D721Med (cell line): ENCODE results near the gene PSMD3.

Experiments used
- DNase-seq: peaks from one replicate; pipeline ENCODE4 v3.0.0; 2011; ENCODE audit warnings: low spot score; ENCODE audit not compliant: insufficient read length
- FAIRE-seq: peaks from 2 replicates; lab custom pipeline; 2011; peaks lifted over from hg19 to GRCh38; lab: Jason Lieb, UNC
- TF ChIP-seq, protein P1 (sequence below): IDR thresholded peaks from 2 replicates; pipeline ENCODE4 v1.5.1; 2012; ENCODE audit warnings: mild to moderate bottlenecking, control low read depth; ENCODE audit not compliant: insufficient read depth; ENCODE audit errors: missing control alignments

PSMD3 gene

DNA sequence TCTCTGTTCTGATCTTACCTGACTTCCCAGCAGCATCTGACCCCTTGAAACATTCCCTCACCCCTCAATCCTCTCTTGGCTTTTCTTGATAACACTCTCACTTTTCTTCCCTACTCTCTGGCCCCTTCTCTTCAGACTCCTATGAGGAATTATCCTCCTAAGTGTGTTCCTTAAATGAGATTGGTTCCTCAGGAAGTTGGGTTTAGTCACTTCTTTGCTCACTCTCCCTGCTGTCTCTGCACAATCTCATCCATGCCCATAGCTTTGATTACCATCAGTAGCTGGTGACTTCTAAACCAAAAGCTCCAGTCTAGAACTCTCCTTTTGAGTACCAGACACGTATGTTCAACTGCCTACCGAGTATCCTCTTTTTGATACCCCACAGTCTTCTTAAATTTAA lies 60.6 kb downstream of the PSMD3 start:
- FAIRE-seq = no peak
- TF ChIP-seq, protein P1, sequence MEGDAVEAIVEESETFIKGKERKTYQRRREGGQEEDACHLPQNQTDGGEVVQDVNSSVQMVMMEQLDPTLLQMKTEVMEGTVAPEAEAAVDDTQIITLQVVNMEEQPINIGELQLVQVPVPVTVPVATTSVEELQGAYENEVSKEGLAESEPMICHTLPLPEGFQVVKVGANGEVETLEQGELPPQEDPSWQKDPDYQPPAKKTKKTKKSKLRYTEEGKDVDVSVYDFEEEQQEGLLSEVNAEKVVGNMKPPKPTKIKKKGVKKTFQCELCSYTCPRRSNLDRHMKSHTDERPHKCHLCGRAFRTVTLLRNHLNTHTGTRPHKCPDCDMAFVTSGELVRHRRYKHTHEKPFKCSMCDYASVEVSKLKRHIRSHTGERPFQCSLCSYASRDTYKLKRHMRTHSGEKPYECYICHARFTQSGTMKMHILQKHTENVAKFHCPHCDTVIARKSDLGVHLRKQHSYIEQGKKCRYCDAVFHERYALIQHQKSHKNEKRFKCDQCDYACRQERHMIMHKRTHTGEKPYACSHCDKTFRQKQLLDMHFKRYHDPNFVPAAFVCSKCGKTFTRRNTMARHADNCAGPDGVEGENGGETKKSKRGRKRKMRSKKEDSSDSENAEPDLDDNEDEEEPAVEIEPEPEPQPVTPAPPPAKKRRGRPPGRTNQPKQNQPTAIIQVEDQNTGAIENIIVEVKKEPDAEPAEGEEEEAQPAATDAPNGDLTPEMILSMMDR = no peak
- no peak for DNase-seq
